Endodermal cell (in vitro differentiated cells): Measurements from ENCODE around the gene KRT7. TPM values are rescaled to one million over a fixed set of nuclear protein-coding genes. Genes with fewer than 3 reads are reported as not detected.
"Not testable (repeated sequence)": the region's sequence is repeated elsewhere in the genome, so short reads cannot be mapped to it uniquely, and the experiment has no call there.

Experiments used
- DNase-seq: peaks from one replicate; pipeline ENCODE4 v3.0.0-alpha.2; 2017
- H3K27ac ChIP-seq: 2 replicates; pipeline ENCODE4 v1.5.1; 2013; ENCODE audit warnings: mild to moderate bottlenecking, low read depth, low read length, moderate library complexity
- H3K27me3 ChIP-seq: 2 replicates; pipeline ENCODE4 v1.6.1; 2013; ENCODE audit warnings: mild to moderate bottlenecking, low read length, moderate library complexity; ENCODE audit not compliant: insufficient read depth, control insufficient read depth, poor library complexity, severe bottlenecking
- H3K36me3 ChIP-seq: 2 replicates; pipeline ENCODE4 v1.7.0; 2013; ENCODE audit warnings: mild to moderate bottlenecking, low read length, moderate library complexity; ENCODE audit not compliant: control insufficient read depth, insufficient read depth
- H3K4me1 ChIP-seq: one replicate; pipeline ENCODE4 v1.7.0; 2013; ENCODE audit warnings: low read length; ENCODE audit not compliant: control insufficient read depth, insufficient read depth
- H3K4me3 ChIP-seq: 2 replicates; pipeline ENCODE4 v1.5.1; 2013; ENCODE audit warnings: mild to moderate bottlenecking, low read length, moderate library complexity
- H3K9ac ChIP-seq: 2 replicates; pipeline ENCODE4 v1.6.1; 2013; ENCODE audit warnings: mild to moderate bottlenecking, low read length, moderate library complexity; ENCODE audit not compliant: poor library complexity, severe bottlenecking; ENCODE audit errors: extremely low read depth
- H3K9me3 ChIP-seq: 2 replicates; pipeline ENCODE4 v1.6.1; 2013; ENCODE audit warnings: mild to moderate bottlenecking, low read length, moderate library complexity; ENCODE audit not compliant: control insufficient read depth
- H3K27ac Mint-ChIP-seq: 2 replicates; pipeline ENCODE4 v1.8.0; 2020; ENCODE audit warnings: mixed read lengths
- H3K27me3 Mint-ChIP-seq: 2 replicates; pipeline ENCODE4 v1.8.0; 2021; ENCODE audit warnings: mild to moderate bottlenecking, mixed read lengths; ENCODE audit not compliant: insufficient read depth
- H3K36me3 Mint-ChIP-seq: 2 replicates; pipeline ENCODE4 v1.8.0; 2020; ENCODE audit warnings: low read depth, mixed read lengths
- H3K4me1 Mint-ChIP-seq: 2 replicates; pipeline ENCODE4 v1.8.0; 2020; ENCODE audit warnings: mixed read lengths
- H3K4me3 Mint-ChIP-seq: 2 replicates; pipeline ENCODE4 v1.8.0; 2020; ENCODE audit warnings: mild to moderate bottlenecking, moderate library complexity, mixed read lengths
- H3K9me3 Mint-ChIP-seq: 2 replicates; pipeline ENCODE4 v1.8.0; 2020; ENCODE audit warnings: mild to moderate bottlenecking, mixed read lengths
- CTCF ChIP-seq: fragments of 200-600 bp; sonication (generic); conservative IDR thresholded peaks from 2 replicates; pipeline ENCODE4 v1.5.0; 2021; ENCODE audit warnings: antibody characterized with exemption, mild to moderate bottlenecking
- WGBS, 2 experiments: methylation state at CpG; one replicate each; pipeline versions ENCODE4 v1.1.5 to v1.1.7; 2013; ENCODE audit warnings: missing lambda C conversion rate in 2 of 2, mixed read lengths in 1 of 2; ENCODE audit not compliant: insufficient coverage in 1 of 2, insufficient read length in 1 of 2; 5-methylcytosine and 5-hydroxymethylcytosine counted together
- total RNA-seq, 2 donors: library from RNA; stranded (reverse); fragmentation: NEBNext Ultra II Directional in 1 of 2; extraction: Animal tissue kit (Norgen Biotek cat#: 25700) in 1 of 2; gene quantifications; 2 replicates in 1 of 2; 3 replicates in 1 of 2; pipeline ENCODE4 v1.2.1, GENCODE V29; 2021

The KRT7 gene
- total RNA-seq, 2 donors from 2014 or later: 1.5 TPM; not detected in 1

- no peaks in the 10 kb centered on the region for H3K36me3 ChIP-seq
- Mint-ChIP-seq H3K36me3 (no peaks in the 10 kb centered on the region), H3K27ac (no peak overlapping the region), H3K4me3 (no peak overlapping the region), H3K9me3 (no peaks in the 10 kb centered on the region), H3K27me3 (peaks cover 32% of the 10 kb centered on the region), H3K4me1 (no peaks in the 10 kb centered on the region)
- no peak for DNase-seq
- H3K27ac ChIP-seq: no peak overlapping the region
- no peaks in the 10 kb centered on the region for H3K4me1 ChIP-seq
- WGBS, 2 experiments: 74 to 86% methylated on average over 2 to 7 of the region's 7 CpGs
- H3K9me3 ChIP-seq: no peaks in the 10 kb centered on the region
- H3K9ac ChIP-seq: no peak overlapping the region
- no peak for TF ChIP-seq CTCF
- H3K4me3 ChIP-seq: no peak overlapping the region
- peaks cover 16% of the 10 kb centered on the region for H3K27me3 ChIP-seq
Measured at GRCh38 chr12:52238916-52239646, 6.0 kb downstream of the KRT7 start.

GRCh38 chr12:52239767-52240166, 6.7 kb downstream of the KRT7 start:
- Mint-ChIP-seq H3K9me3 (no peaks in the 10 kb centered on the region), H3K4me3 (no peak overlapping the region), H3K4me1 (no peaks in the 10 kb centered on the region), H3K27me3 (peaks cover 27% of the 10 kb centered on the region), H3K36me3 (no peaks in the 10 kb centered on the region), H3K27ac (no peak overlapping the region)
- no peak overlapping the region for H3K9ac ChIP-seq
- no peaks in the 10 kb centered on the region for H3K36me3 ChIP-seq
- H3K4me3 ChIP-seq: no peak overlapping the region
- H3K27ac ChIP-seq: no peak overlapping the region
- H3K27me3 ChIP-seq: peaks cover 10% of the 10 kb centered on the region
- TF ChIP-seq CTCF: no peak
- WGBS, 2 experiments: 94 to 100% methylated on average over 1 to 2 of the region's 2 CpGs
- no peaks in the 10 kb centered on the region for H3K9me3 ChIP-seq
- no peaks in the 10 kb centered on the region for H3K4me1 ChIP-seq
- DNase-seq: no peak

- peaks cover 24% of the 10 kb centered on the region for H3K27me3 Mint-ChIP-seq
- H3K36me3 ChIP-seq, H3K27ac Mint-ChIP-seq, H3K4me3 Mint-ChIP-seq, H3K4me1 Mint-ChIP-seq, H3K9me3 Mint-ChIP-seq, H3K27ac ChIP-seq, H3K9me3 ChIP-seq, H3K4me3 ChIP-seq, H3K36me3 Mint-ChIP-seq, H3K9ac ChIP-seq, H3K27me3 ChIP-seq, H3K4me1 ChIP-seq, DNase-seq: not testable (repeated sequence)
- WGBS, 2 experiments: 89 to 96% methylated on average over 6 of the region's 6 CpGs
Measured at GRCh38 chr12:52240247-52240646, 7.2 kb downstream of the KRT7 start.
